ENCODE results near the gene LOXL4.

Gene LOXL4

GRCh38 chr10:98262571-98262970, 5.4 kb downstream of the LOXL4 start:
- peak; percentile 37 for DNase-seq

GRCh38 chr10:98261436-98262277, 6.3 kb downstream of the LOXL4 start:
- DNase-seq = no peak

DNA sequence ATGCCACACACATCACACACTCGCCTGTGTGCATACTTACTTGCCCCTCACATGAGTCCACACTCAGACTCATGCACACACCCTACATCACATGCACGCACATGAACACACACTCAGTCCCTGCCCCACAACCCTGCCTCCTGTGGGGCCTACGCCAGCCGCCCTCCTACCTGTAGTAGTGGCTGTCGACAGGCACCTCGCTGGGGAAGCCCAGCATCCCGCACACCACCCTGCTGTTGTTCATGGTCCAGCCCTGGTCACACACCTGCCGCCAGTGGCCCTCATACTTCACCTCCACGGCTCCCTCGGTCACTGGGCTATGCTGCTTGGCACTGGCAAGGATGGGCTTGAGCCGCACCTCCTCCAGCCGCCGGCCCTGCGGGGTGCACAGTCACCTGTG, 7.2 kb downstream of the LOXL4 start:
- no peak for DNase-seq

- DNase-seq = no peak
These were observed 7.6 kb downstream of the LOXL4 start for GRCh38 chr10:98260350-98260749.

GRCh38 chr10:98259606-98260315, 8.2 kb downstream of the LOXL4 start:
- no peak for DNase-seq

DNA sequence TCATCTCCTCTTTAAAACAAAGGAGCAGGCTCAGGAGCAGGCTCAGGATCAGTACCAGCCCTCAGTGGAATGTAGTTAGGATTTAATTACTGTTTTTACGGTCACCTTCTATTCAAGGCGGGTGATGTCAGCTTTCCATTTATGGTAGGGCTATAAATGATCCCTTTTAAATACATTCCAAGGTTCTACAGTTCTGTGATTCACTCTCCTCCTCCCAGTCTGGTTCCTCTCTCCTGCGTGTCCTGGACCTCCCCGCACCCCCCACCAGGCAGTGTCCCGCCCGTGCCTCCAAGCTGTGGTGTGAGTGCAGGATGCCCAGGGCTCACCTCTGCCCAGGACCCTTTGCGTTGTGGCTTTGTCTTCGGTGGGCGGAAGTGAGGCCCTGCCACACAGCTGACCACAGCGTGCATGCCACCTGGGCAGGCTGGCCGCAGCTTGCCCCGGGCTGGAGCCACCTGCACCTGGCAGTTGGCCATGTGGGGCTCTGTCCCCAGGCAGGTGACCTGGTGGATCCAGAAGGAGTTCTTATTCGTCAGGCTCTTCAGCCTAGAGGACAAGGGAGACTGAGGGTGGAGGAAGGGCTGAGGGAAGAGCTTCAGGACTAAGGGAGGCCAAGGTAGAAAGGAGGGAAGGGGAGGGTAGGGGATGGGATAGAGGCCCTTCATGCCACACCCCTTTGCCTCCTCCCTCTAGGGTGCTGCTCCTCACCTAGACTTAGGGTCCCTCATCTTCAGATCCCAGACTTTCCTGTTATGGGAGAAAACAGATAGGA, 9.1 kb downstream of the LOXL4 start:
- DNase-seq = no peak

GRCh38 chr10:98257961-98258360, 10.0 kb downstream of the LOXL4 start:
- no peak for DNase-seq

DNA sequence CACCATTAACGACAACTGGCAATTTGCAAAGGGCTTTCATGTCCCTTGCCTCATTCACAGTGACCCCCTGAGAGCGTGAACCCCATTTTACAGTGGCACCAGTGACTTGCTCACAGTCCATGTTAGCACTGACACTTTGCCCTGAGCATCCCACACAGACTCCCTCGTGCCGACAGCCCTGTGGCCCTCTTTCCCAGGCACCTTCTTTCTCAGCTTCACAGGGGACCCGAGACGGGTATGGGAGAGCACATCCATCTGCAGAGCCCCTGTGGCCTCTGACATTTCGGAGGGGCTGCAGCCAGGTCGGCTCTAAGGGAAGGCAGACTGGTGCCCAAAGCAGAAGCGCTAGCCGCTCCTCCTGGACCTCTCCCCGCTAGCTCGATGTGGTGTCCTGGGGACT, 10.8 kb downstream of the LOXL4 start:
- no peak for DNase-seq

DNA sequence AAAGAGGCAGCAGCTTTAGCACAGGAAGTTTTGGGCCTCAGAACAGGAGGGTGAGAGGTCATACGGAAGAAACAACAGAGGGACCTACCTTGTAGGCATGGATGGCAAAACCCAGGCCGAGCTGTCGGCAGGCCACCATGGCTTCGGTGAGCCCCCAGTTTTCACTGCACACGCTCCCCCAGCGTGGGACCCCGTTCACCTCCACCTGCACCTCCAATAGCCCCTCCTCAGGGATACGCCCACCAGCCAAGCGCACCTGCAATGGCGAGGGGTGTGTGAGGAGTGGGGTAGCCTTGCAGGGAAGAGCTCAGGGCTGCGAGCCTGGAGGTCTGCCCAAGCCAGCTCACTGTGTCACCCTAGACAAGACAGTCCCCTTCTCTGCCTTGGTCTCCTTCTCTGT, 11.3 kb downstream of the LOXL4 start:
- no peak for DNase-seq

GRCh38 chr10:98255146-98255877, 12.7 kb downstream of the LOXL4 start:
- no peak for DNase-seq

GRCh38 chr10:98254234-98254974, 13.6 kb downstream of the LOXL4 start:
- DNase-seq = no peak

DNA sequence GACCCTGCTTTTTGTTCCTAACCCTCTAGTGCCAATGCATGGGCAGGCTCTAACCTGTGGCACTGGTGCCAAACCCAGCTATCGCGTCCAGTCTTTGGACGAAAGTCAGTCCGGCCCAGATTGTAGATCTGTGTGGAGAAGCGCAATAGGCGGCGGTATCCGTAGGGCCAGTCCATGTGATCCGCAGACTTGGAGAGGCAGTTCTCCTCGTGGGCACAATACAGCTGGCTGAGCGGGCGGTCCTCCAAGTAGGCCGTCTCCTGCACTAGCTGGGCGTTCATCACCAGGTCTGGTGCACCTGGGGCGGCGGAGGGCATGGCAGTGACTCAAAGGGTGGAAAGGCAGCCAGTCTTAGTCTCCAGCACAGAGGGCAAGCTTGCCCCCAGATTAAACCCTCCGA, 14.5 kb downstream of the LOXL4 start:
- DNase-seq = no peak

DNA sequence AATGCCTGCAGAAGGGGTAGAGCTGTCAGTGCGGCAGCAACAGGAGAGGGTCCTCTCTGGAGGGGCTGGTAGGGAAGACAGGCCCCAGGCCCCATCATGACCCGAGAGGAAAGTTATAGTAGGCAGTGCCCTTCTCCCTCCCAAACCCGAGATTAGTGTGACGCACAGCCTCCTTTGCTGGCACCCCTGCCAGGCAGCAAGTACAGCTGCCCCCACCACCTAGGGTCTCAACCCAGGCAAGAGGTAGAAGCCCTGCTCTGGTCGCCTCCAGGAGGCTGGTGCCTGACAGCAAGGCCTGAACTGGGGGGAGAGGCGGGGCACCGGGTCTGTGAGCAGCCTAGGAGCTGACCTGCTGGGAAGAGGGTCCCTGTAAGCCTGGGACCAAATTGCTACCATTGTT, 15.5 kb downstream of the LOXL4 start:
- DNase-seq = no peak

- no peak for DNase-seq
These were observed 16.6 kb downstream of the LOXL4 start for GRCh38 chr10:98251399-98251798.

DNA sequence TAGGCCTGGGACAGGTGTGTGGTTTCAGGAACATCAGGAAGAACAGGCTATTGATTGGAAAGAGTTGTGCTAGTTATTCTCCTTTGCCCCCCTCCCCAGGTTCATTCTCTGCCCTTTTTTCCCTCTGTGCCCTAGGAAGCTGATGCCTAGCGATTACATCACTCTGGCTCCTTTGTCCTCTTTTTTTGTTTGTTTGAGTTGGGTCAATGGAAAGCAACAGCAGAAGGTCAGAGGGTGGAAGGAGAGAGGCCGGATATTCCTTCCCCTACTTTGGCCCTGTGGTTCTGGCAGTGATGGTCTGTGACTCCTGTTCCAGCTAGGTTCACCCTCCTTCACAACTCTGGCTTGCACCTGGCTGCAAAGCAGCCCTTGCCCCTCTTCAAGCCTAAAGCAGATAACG, 18.9 kb downstream of the LOXL4 start:
- no peak for DNase-seq

- no peak for DNase-seq
These were observed 20.0 kb downstream of the LOXL4 start for GRCh38 chr10:98248018-98248417.

DNA sequence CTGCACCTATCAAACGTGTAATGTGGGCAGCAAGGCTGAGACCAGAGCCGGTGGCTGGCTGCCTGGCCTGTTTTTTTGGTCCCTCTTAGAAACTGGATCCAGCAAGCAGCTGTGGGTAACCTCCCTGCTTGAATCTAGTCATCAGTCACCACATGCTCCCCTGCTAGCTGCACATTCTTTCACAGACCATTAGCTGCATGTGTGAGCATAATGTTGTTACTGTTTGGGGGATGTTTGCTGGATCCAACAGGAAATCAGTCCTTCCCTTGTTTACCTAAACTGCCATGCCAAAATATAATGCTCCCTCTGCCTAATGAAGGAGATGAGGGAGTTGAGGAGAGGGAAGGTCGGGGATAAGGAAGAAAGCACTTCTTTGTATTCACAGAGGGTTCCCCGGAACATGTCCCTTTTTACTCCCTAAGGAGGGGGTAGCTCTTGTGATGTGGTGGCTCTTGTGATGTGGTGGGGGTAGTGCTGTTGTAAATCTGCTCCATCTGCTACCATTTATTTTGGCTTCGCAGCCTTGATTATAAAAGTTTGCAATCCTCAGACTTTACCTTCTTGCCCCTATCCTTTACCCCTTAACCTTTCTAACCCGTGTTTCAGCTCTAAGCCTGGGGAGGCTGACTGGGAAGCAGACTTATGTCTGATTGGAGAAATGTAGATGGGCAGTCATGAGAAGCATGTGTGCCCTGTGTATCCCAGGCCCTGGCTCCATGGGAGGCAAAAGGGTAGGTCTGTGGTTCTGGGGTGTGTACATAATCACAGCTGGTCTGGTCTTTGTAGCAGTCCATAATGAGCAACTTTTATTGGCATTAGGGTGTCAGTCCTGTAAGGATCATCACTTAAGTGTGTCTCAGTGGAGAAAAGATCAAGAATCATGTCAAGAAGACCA, 20.8 kb downstream of the LOXL4 start:
- DNase-seq = peak; percentile 78

DNA sequence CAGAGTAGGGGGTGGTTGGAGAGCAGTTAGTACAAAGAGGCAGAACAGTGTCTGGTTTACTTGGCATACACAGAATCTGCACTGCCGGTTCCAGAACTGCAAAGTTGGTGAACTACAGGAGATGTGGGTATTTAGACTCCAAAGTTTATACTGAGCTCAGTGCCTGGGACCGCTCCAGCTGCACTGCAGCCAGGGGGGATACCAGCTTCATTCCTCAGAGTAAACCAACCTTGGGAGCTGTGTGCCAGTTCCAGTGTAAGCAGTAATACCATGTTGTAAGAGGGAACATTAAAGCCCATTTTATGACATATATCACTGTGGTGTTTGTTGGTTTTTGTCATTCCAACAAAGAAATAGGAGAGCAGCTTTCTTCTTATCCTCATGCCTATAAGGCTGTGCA, 23.4 kb downstream of the LOXL4 start:
- no peak for DNase-seq

GRCh38 chr10:98244141-98244540, 23.9 kb downstream of the LOXL4 start:
- DNase-seq = no peak

- DNase-seq = peak; percentile 48
These were observed 25.2 kb downstream of the LOXL4 start for GRCh38 chr10:98242823-98243222.

GRCh38 chr10:98240524-98240923, 27.5 kb downstream of the LOXL4 start:
- DNase-seq = no peak
